Duodenal mucosa (tissue), 2 donors: Measurements from ENCODE around the gene TRPV2.
A peak's percentile ranks its signal among the peaks of the same experiment; 100 is the strongest.
"Not testable (repeated sequence)": the region's sequence is repeated elsewhere in the genome, so short reads cannot be mapped to it uniquely, and the experiment has no call there.

Source experiments
- H3K27ac ChIP-seq: one replicate; pipeline ENCODE4 v1.7.0; 2013; ENCODE audit warnings: low read depth, low read length
- H3K27me3 ChIP-seq, 2 donors: one replicate each; pipeline ENCODE4 v1.7.0; 2013; ENCODE audit warnings: low read length in 2 of 2, control low read depth in 1 of 2; ENCODE audit not compliant: insufficient read depth in 2 of 2, control insufficient read depth in 1 of 2
- H3K36me3 ChIP-seq, 2 donors: one replicate each; pipeline ENCODE4 v1.7.0; 2013; ENCODE audit warnings: low read length in 2 of 2, control low read depth in 1 of 2; ENCODE audit not compliant: insufficient read depth in 2 of 2, control insufficient read depth in 1 of 2
- H3K4me1 ChIP-seq, 2 donors: one replicate each; pipeline ENCODE4 v1.7.0; 2013; ENCODE audit warnings: low read length in 2 of 2, control low read depth in 1 of 2; ENCODE audit not compliant: insufficient read depth in 2 of 2, control insufficient read depth in 1 of 2
- H3K4me3 ChIP-seq, 2 donors: one replicate each; pipeline ENCODE4 v1.7.0; 2013; ENCODE audit warnings: low read length in 2 of 2, low read depth in 1 of 2
- H3K9ac ChIP-seq, 2 donors: one replicate each; pipeline ENCODE4 v1.7.0; 2013; ENCODE audit warnings: low read length in 2 of 2, low read depth in 1 of 2
- H3K9me3 ChIP-seq, 2 donors: one replicate each; pipeline ENCODE4 v1.7.0; 2013; ENCODE audit warnings: low read length in 2 of 2, control low read depth in 1 of 2; ENCODE audit not compliant: control insufficient read depth in 1 of 2

TRPV2 gene

GRCh38 chr17:16442594-16443510 lies 27.5 kb downstream of the TRPV2 start:
- no peaks in the 10 kb centered on the region for H3K27me3 ChIP-seq
- H3K9ac ChIP-seq, result peak overlapping the region in 1 of 2 donors; percentile 21
- peaks cover 40 to 49% of the 10 kb centered on the region in 2 donors for H3K4me1 ChIP-seq
- H3K9me3 ChIP-seq, result no peaks in the 10 kb centered on the region
- H3K27ac ChIP-seq, result no peak overlapping the region
- no peak overlapping the region for H3K4me3 ChIP-seq
- peaks cover 34 to 56% of the 10 kb centered on the region in 2 donors for H3K36me3 ChIP-seq

- Histone ChIP-seq H3K27ac (no peak overlapping the region), H3K4me1 (peaks cover 35 to 45% of the 10 kb centered on the region in 2 donors), H3K9ac (peak overlapping the region in 1 of 2 donors; percentile 21), H3K36me3 (peaks cover 41 to 64% of the 10 kb centered on the region in 2 donors), H3K9me3 (no peaks in the 10 kb centered on the region), H3K4me3 (no peak overlapping the region), H3K27me3 (no peaks in the 10 kb centered on the region)
Observed at GRCh38 chr17:16443511-16444257, 28.3 kb downstream of the TRPV2 start.

- no peaks in the 10 kb centered on the region for H3K27me3 ChIP-seq
- H3K27ac ChIP-seq, result no peak overlapping the region
- H3K9ac ChIP-seq, result peak overlapping the region in 1 of 2 donors; percentile 27
- peaks cover 47 to 70% of the 10 kb centered on the region in 2 donors for H3K36me3 ChIP-seq
- H3K4me3 ChIP-seq, result no peak overlapping the region
- no peaks in the 10 kb centered on the region for H3K9me3 ChIP-seq
- peaks cover 35 to 45% of the 10 kb centered on the region in 2 donors for H3K4me1 ChIP-seq
Observed at GRCh38 chr17:16444258-16444886, 29.0 kb downstream of the TRPV2 start.

- Histone ChIP-seq H3K27me3 (no peaks in the 10 kb centered on the region), H3K4me1 (peaks cover 20 to 32% of the 10 kb centered on the region in 2 donors), H3K4me3 (no peak overlapping the region), H3K36me3 (peaks cover 48 to 70% of the 10 kb centered on the region in 2 donors), H3K9me3 (no peaks in the 10 kb centered on the region), H3K9ac (no peak overlapping the region), H3K27ac (no peak overlapping the region)
Observed at GRCh38 chr17:16446338-16446983, 31.1 kb downstream of the TRPV2 start.

- Histone ChIP-seq H3K36me3 (peaks cover 42 to 58% of the 10 kb centered on the region in 2 donors), H3K27me3 (no peaks in the 10 kb centered on the region), H3K27ac (peak overlapping the region; percentile 10), H3K9ac (no peak overlapping the region), H3K4me1 (peaks cover 11 to 21% of the 10 kb centered on the region in 2 donors), H3K9me3 (no peaks in the 10 kb centered on the region), H3K4me3 (no peak overlapping the region)
Observed at GRCh38 chr17:16447676-16448075, 32.3 kb downstream of the TRPV2 start.

- H3K36me3 ChIP-seq, result peaks cover 34 to 50% of the 10 kb centered on the region in 2 donors
- H3K4me3 ChIP-seq, result no peak overlapping the region
Observed at GRCh38 chr17:16448490-16448889, 33.1 kb downstream of the TRPV2 start.

GRCh38 chr17:16449121-16449570 lies 33.8 kb downstream of the TRPV2 start:
- Histone ChIP-seq H3K36me3 (peaks cover 28 to 43% of the 10 kb centered on the region in 2 donors), H3K9me3 (no peaks in the 10 kb centered on the region), H3K9ac (no peak overlapping the region), H3K27me3 (no peaks in the 10 kb centered on the region), H3K4me3 (no peak overlapping the region), H3K27ac (no peak overlapping the region), H3K4me1 (peaks cover 9 to 13% of the 10 kb centered on the region in 2 donors)

More at GRCh38 chr17:16448490-16448889, 33.1 kb downstream of the TRPV2 start:
- Histone ChIP-seq H3K27ac (no peak overlapping the region), H3K9me3 (no peaks in the 10 kb centered on the region), H3K4me1 (peaks cover 11 to 18% of the 10 kb centered on the region in 2 donors), H3K27me3 (no peaks in the 10 kb centered on the region), H3K9ac (no peak overlapping the region)

- Histone ChIP-seq H3K9ac (no peak overlapping the region), H3K27ac (no peak overlapping the region), H3K27me3 (no peaks in the 10 kb centered on the region), H3K36me3 (peaks cover 22 to 38% of the 10 kb centered on the region in 2 donors), H3K9me3 (no peaks in the 10 kb centered on the region), H3K4me3 (no peak overlapping the region), H3K4me1 (peaks cover 5 to 9% of the 10 kb centered on the region in 2 donors)
Observed at GRCh38 chr17:16450028-16450427, 34.7 kb downstream of the TRPV2 start.

- peaks cover 22 to 33% of the 10 kb centered on the region in 2 donors for H3K36me3 ChIP-seq
- not testable (repeated sequence) for H3K4me3 ChIP-seq, H3K27ac ChIP-seq, H3K9me3 ChIP-seq, H3K9ac ChIP-seq, H3K27me3 ChIP-seq
- peaks cover 9 to 12% of the 10 kb centered on the region in 2 donors for H3K4me1 ChIP-seq
Observed at GRCh38 chr17:16452268-16452667, 36.9 kb downstream of the TRPV2 start.
